ENCODE data around the gene RAB3C. TPM values are rescaled to one million over a fixed set of nuclear protein-coding genes. Genes with fewer than 3 reads are reported as not detected.

RAB3C gene
- total RNA-seq, 2 experiments from 2014 or later = not detected

- intact Hi-C loops (cut with micrococcal nuclease) = loop anchor here (1.0 to 5.0 kb wide), 6 partner anchors 119 to 914 kb away; no protein-coding TSS in a partner anchor
- Mint-ChIP-seq H3K36me3 (ENCODE audit: low read depth) (no peaks in the 10 kb centered on the region), H3K9me3 (no peaks in the 10 kb centered on the region), H3K4me1 (ENCODE audit: low read depth) (peaks cover 36% of the 10 kb centered on the region), H3K27ac (peak overlapping the region; percentile 70), H3K4me3 (peak overlapping the region; percentile 2), H3K27me3 (ENCODE audit: low read depth) (peaks cover 5% of the 10 kb centered on the region)
- CTCF ChIA-PET = interaction anchor here (0.9 to 3.4 kb wide), 14 partner anchors 7 to 468 kb away, joined by 3 to 50 read pairs (median 7); no protein-coding TSS in a partner anchor
- peak; percentile 57 for DNase-seq
These were observed 305.0 kb downstream of the RAB3C start for GRCh38 chr5:58887721-58888409.

- intact Hi-C loops (cut with micrococcal nuclease) = loop anchor here (2.0 kb wide), 1 partner anchor 83 kb away; no protein-coding TSS in a partner anchor
- no peaks in the 10 kb centered on the region for H3K9me3 Mint-ChIP-seq
- CTCF ChIA-PET = interaction anchor here (0.6 to 6.3 kb wide), 10 partner anchors 16 to 458 kb away, joined by 3 to 58 read pairs (median 4); no protein-coding TSS in a partner anchor
These were observed 307.4 kb downstream of the RAB3C start for GRCh38 chr5:58890265-58890664.

GRCh38 chr5:58890701-58891085, 307.8 kb downstream of the RAB3C start:
- Mint-ChIP-seq H3K36me3 (ENCODE audit: low read depth) (no peaks in the 10 kb centered on the region), H3K4me3 (no peak overlapping the region), H3K9me3 (no peaks in the 10 kb centered on the region), H3K4me1 (ENCODE audit: low read depth) (peaks cover 36% of the 10 kb centered on the region), H3K27me3 (ENCODE audit: low read depth) (no peaks in the 10 kb centered on the region), H3K27ac (peak overlapping the region; percentile 92)
- intact Hi-C loops (cut with micrococcal nuclease) = loop anchor here (1.0 to 2.0 kb wide), 12 partner anchors 37 to 594 kb away; no protein-coding TSS in a partner anchor
- CTCF ChIA-PET = interaction anchor here (0.6 to 6.3 kb wide), 11 partner anchors 8 to 297 kb away, joined by 3 to 58 read pairs (median 5); no protein-coding TSS in a partner anchor
- DNase-seq = no peak

More at GRCh38 chr5:58890265-58890664, 307.4 kb downstream of the RAB3C start:
- Mint-ChIP-seq H3K36me3 (ENCODE audit: low read depth) (no peaks in the 10 kb centered on the region), H3K27ac (no peak overlapping the region), H3K27me3 (ENCODE audit: low read depth) (no peaks in the 10 kb centered on the region), H3K4me1 (ENCODE audit: low read depth) (peaks cover 36% of the 10 kb centered on the region), H3K4me3 (no peak overlapping the region)
- no peak for DNase-seq

- H3K9me3 Mint-ChIP-seq = no peaks in the 10 kb centered on the region
- no peaks in the 10 kb centered on the region for H3K27me3 Mint-ChIP-seq (ENCODE audit: low read depth)
- DNase-seq = peak; percentile 83
- peak overlapping the region; percentile 57 for H3K4me3 Mint-ChIP-seq
- no peaks in the 10 kb centered on the region for H3K36me3 Mint-ChIP-seq (ENCODE audit: low read depth)
- H3K27ac Mint-ChIP-seq = peak overlapping the region; percentile 92
- intact Hi-C loops (cut with micrococcal nuclease) = loop anchor here (1.0 to 2.0 kb wide), 12 partner anchors 36 to 593 kb away; no protein-coding TSS in a partner anchor
- peaks cover 33% of the 10 kb centered on the region for H3K4me1 Mint-ChIP-seq (ENCODE audit: low read depth)
- CTCF ChIA-PET = interaction anchor here (0.6 to 6.3 kb wide), 26 partner anchors 9 to 816 kb away, joined by 3 to 58 read pairs (median 4); no protein-coding TSS in a partner anchor
These were observed 308.5 kb downstream of the RAB3C start for GRCh38 chr5:58891086-58891970.

GRCh38 chr5:58891971-58892343, 309.1 kb downstream of the RAB3C start:
- Mint-ChIP-seq H3K27ac (peak overlapping the region; percentile 27), H3K27me3 (ENCODE audit: low read depth) (no peaks in the 10 kb centered on the region), H3K4me3 (no peak overlapping the region), H3K4me1 (ENCODE audit: low read depth) (peaks cover 26% of the 10 kb centered on the region), H3K36me3 (ENCODE audit: low read depth) (no peaks in the 10 kb centered on the region), H3K9me3 (no peaks in the 10 kb centered on the region)
- intact Hi-C loops (cut with micrococcal nuclease) = loop anchor here (1.0 to 2.0 kb wide), 12 partner anchors 35 to 592 kb away; no protein-coding TSS in a partner anchor
- CTCF ChIA-PET = interaction anchor here (0.7 to 6.3 kb wide), 21 partner anchors 11 to 817 kb away, joined by 3 to 58 read pairs (median 4); no protein-coding TSS in a partner anchor
- no peak for DNase-seq

GRCh38 chr5:58893551-58893950, 310.7 kb downstream of the RAB3C start:
- peaks cover 13% of the 10 kb centered on the region for H3K4me1 Mint-ChIP-seq (ENCODE audit: low read depth)
- H3K36me3 Mint-ChIP-seq (ENCODE audit: low read depth) = no peaks in the 10 kb centered on the region
- no peak overlapping the region for H3K4me3 Mint-ChIP-seq
- CTCF ChIA-PET = interaction anchor here (0.7 to 6.3 kb wide), 14 partner anchors 17 to 478 kb away, joined by 3 to 58 read pairs (median 4); no protein-coding TSS in a partner anchor
- intact Hi-C loops (cut with micrococcal nuclease) = no loop called here
- H3K9me3 Mint-ChIP-seq = no peaks in the 10 kb centered on the region
- no peak for DNase-seq
- no peak overlapping the region for H3K27ac Mint-ChIP-seq
- H3K27me3 Mint-ChIP-seq (ENCODE audit: low read depth) = no peaks in the 10 kb centered on the region

- CTCF ChIA-PET = interaction anchor here (0.6 to 3.1 kb wide), 5 partner anchors 12 to 275 kb away, joined by 3 to 14 read pairs (median 6); no protein-coding TSS in a partner anchor
- intact Hi-C loops (cut with micrococcal nuclease) = no loop called here
- H3K36me3 Mint-ChIP-seq (ENCODE audit: low read depth) = no peaks in the 10 kb centered on the region
- H3K4me3 Mint-ChIP-seq = no peak overlapping the region
- no peak overlapping the region for H3K27ac Mint-ChIP-seq
- no peaks in the 10 kb centered on the region for H3K9me3 Mint-ChIP-seq
- no peak for DNase-seq
- H3K27me3 Mint-ChIP-seq (ENCODE audit: low read depth) = no peaks in the 10 kb centered on the region
- H3K4me1 Mint-ChIP-seq (ENCODE audit: low read depth) = no peaks in the 10 kb centered on the region
These were observed 315.1 kb downstream of the RAB3C start for GRCh38 chr5:58898006-58898405.

GRCh38 chr5:58898538-58898937, 315.7 kb downstream of the RAB3C start:
- H3K36me3 Mint-ChIP-seq (ENCODE audit: low read depth) = no peaks in the 10 kb centered on the region
- CTCF ChIA-PET = interaction anchor here (0.6 to 3.1 kb wide), 4 partner anchors 12 to 275 kb away, joined by 3 to 14 read pairs (median 6); no protein-coding TSS in a partner anchor
- no peak overlapping the region for H3K4me3 Mint-ChIP-seq
- no peak overlapping the region for H3K27ac Mint-ChIP-seq
- DNase-seq = no peak
- H3K4me1 Mint-ChIP-seq (ENCODE audit: low read depth) = no peaks in the 10 kb centered on the region
- intact Hi-C loops (cut with micrococcal nuclease) = no loop called here
- no peaks in the 10 kb centered on the region for H3K9me3 Mint-ChIP-seq
- H3K27me3 Mint-ChIP-seq (ENCODE audit: low read depth) = no peaks in the 10 kb centered on the region

- DNase-seq = no peak
- Mint-ChIP-seq H3K27ac (no peak overlapping the region), H3K27me3 (ENCODE audit: low read depth) (no peaks in the 10 kb centered on the region), H3K4me1 (ENCODE audit: low read depth) (no peaks in the 10 kb centered on the region), H3K9me3 (peaks cover 3% of the 10 kb centered on the region), H3K4me3 (no peak overlapping the region), H3K36me3 (ENCODE audit: low read depth) (no peaks in the 10 kb centered on the region)
- intact Hi-C loops (cut with micrococcal nuclease) = no loop called here
- CTCF ChIA-PET = interaction anchor here (1.3 to 1.9 kb wide), 2 partner anchors 15 to 30 kb away, joined by 4 read pairs; no protein-coding TSS in a partner anchor
These were observed 318.4 kb downstream of the RAB3C start for GRCh38 chr5:58901271-58901670.

GRCh38 chr5:58902305-58902704, 319.4 kb downstream of the RAB3C start:
- Mint-ChIP-seq H3K27me3 (ENCODE audit: low read depth) (no peaks in the 10 kb centered on the region), H3K36me3 (ENCODE audit: low read depth) (no peaks in the 10 kb centered on the region), H3K4me3 (no peak overlapping the region), H3K9me3 (peaks cover 3% of the 10 kb centered on the region), H3K4me1 (ENCODE audit: low read depth) (no peaks in the 10 kb centered on the region), H3K27ac (no peak overlapping the region)
- CTCF ChIA-PET = interaction anchor here (1.3 to 1.7 kb wide), 3 partner anchors 9 to 16 kb away, joined by 4 to 6 read pairs (median 4); no protein-coding TSS in a partner anchor
- no peak for DNase-seq
- intact Hi-C loops (cut with micrococcal nuclease) = no loop called here

- Mint-ChIP-seq H3K4me3 (no peak overlapping the region), H3K4me1 (ENCODE audit: low read depth) (no peaks in the 10 kb centered on the region), H3K27me3 (ENCODE audit: low read depth) (no peaks in the 10 kb centered on the region), H3K36me3 (ENCODE audit: low read depth) (no peaks in the 10 kb centered on the region), H3K27ac (no peak overlapping the region), H3K9me3 (peaks cover 3% of the 10 kb centered on the region)
- intact Hi-C loops (cut with micrococcal nuclease) = no loop called here
- CTCF ChIA-PET = interaction anchor here (0.7 to 1.7 kb wide), 4 partner anchors 10 to 99 kb away, joined by 4 to 6 read pairs (median 4); no protein-coding TSS in a partner anchor
- no peak for DNase-seq
These were observed 319.9 kb downstream of the RAB3C start for GRCh38 chr5:58902765-58903164.

Measured in activated naive CD4-positive, alpha-beta T cell treated with anti-CD3 and anti-CD28 coated beads for 36 hours (primary cell).